ENCODE results near the gene NAV2.

The NAV2 gene

GRCh38 chr11:19929655-19930054, 217.0 kb downstream of the NAV2 start:
- TF ChIP-seq, protein P1, sequence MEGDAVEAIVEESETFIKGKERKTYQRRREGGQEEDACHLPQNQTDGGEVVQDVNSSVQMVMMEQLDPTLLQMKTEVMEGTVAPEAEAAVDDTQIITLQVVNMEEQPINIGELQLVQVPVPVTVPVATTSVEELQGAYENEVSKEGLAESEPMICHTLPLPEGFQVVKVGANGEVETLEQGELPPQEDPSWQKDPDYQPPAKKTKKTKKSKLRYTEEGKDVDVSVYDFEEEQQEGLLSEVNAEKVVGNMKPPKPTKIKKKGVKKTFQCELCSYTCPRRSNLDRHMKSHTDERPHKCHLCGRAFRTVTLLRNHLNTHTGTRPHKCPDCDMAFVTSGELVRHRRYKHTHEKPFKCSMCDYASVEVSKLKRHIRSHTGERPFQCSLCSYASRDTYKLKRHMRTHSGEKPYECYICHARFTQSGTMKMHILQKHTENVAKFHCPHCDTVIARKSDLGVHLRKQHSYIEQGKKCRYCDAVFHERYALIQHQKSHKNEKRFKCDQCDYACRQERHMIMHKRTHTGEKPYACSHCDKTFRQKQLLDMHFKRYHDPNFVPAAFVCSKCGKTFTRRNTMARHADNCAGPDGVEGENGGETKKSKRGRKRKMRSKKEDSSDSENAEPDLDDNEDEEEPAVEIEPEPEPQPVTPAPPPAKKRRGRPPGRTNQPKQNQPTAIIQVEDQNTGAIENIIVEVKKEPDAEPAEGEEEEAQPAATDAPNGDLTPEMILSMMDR (IDR thresholded peaks at IDR 0.05; ENCODE audit: low read length, missing control alignments): no peak
- H3K4me3 ChIP-seq (replicated peaks; ENCODE audit: low read depth, low read length): no peak overlapping the region
- no peak for DNase-seq (ENCODE audit: low read depth)

GRCh38 chr11:19931141-19931770, 218.6 kb downstream of the NAV2 start:
- H3K4me3 ChIP-seq (replicated peaks; ENCODE audit: low read depth, low read length): no peak overlapping the region
- peak; percentile 31 for DNase-seq (ENCODE audit: low read depth)
- TF ChIP-seq, protein P1 (IDR thresholded peaks at IDR 0.05; ENCODE audit: low read length, missing control alignments): no peak

GRCh38 chr11:19931771-19932369, 219.2 kb downstream of the NAV2 start:
- TF ChIP-seq, protein P1 (IDR thresholded peaks at IDR 0.05; ENCODE audit: low read length, missing control alignments): no peak
- no peak overlapping the region for H3K4me3 ChIP-seq (replicated peaks; ENCODE audit: low read depth, low read length)
- no peak for DNase-seq (ENCODE audit: low read depth)

- no peak overlapping the region for H3K4me3 ChIP-seq (replicated peaks; ENCODE audit: low read depth, low read length)
- TF ChIP-seq, protein P1 (IDR thresholded peaks at IDR 0.05; ENCODE audit: low read length, missing control alignments): no peak
- no peak for DNase-seq (ENCODE audit: low read depth)
Observed at GRCh38 chr11:19933132-19933735, 220.6 kb downstream of the NAV2 start.

- TF ChIP-seq, protein P1 (IDR thresholded peaks at IDR 0.05; ENCODE audit: low read length, missing control alignments): no peak
- DNase-seq (ENCODE audit: low read depth): no peak
- no peak overlapping the region for H3K4me3 ChIP-seq (replicated peaks; ENCODE audit: low read depth, low read length)
Observed at GRCh38 chr11:19933801-19934488, 221.3 kb downstream of the NAV2 start.

DNA sequence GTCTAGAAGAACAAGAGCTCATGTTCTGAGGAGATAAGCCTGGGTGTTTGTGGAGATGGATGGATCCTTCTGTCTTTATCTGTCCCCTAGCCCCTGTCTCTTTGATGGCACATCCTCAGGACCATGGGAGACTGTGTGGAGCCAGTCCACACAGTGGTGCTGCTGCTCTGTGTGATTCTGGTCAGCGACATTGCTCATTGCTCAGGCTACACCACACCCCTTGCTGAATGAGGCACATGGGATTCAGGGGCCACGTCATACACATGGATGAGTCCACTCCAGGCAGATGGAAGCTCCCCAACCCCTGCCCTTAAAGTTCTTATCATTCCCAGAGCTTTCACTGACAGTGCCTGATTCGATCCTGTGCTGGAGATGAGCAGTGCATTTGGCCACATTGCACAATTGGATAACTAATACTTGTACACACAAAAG, 222.2 kb downstream of the NAV2 start:
- DNase-seq (ENCODE audit: low read depth): peak; percentile 41
- TF ChIP-seq, protein P1 (IDR thresholded peaks at IDR 0.05; ENCODE audit: low read length, missing control alignments): no peak
- H3K4me3 ChIP-seq (replicated peaks; ENCODE audit: low read depth, low read length): no peak overlapping the region

All from fibroblast of pulmonary artery (primary cell).